K562 (cell line): ENCODE measurements around the gene YPEL4. TPM values are rescaled to one million over a fixed set of nuclear protein-coding genes. Genes with fewer than 3 reads are reported as not detected.

Source experiments
- ARID3B ChIP-seq: fragments of 250-450 bp; sonication (Bioruptor Pico); IDR thresholded peaks from 2 replicates; pipeline ENCODE4 v1.4.0; 2020; ENCODE audit warnings: borderline replicate concordance
- CBFA2T2 ChIP-seq: fragments of 450-650 bp; conservative IDR thresholded peaks from 2 replicates; pipeline ENCODE4 v1.6.1; 2017; ENCODE audit warnings: mild to moderate bottlenecking
- ID3 ChIP-seq, 2 experiments: fragments of 250-450 bp in 1 of 2; fragments of 450-650 bp in 1 of 2; sonication (Bioruptor Pico) in 1 of 2; IDR thresholded peaks; 2 replicates each; pipeline versions ENCODE4 v1.6.1 to v1.8.0; 2016 to 2021; ENCODE audit warnings: mild to moderate bottlenecking in 2 of 2, moderate library complexity in 2 of 2, missing compliant biosample characterization in 1 of 2, missing genetic modification characterization in 1 of 2
- KDM2B ChIP-seq: fragments of 250-450 bp; sonication (Bioruptor Pico); IDR thresholded peaks from 2 replicates; pipeline ENCODE4 v1.8.0; 2021; ENCODE audit warnings: mild to moderate bottlenecking, moderate library complexity
- MXI1 ChIP-seq: IDR thresholded peaks from 2 replicates; pipeline ENCODE4 v1.6.1; 2011; ENCODE audit warnings: low read depth, mild to moderate bottlenecking, improper control_type of control experiment, low read length
- PURB ChIP-seq: sonication (generic); formaldehyde crosslinking; IDR thresholded peaks from 2 replicates; pipeline ENCODE4 v1.9.0; 2021; ENCODE audit warnings: low read depth, mild to moderate bottlenecking, missing genetic modification reagents
- STAT5A ChIP-seq: IDR thresholded peaks from 2 replicates; pipeline ENCODE4 v1.6.1; 2012; ENCODE audit warnings: low read length, inconsistent platforms, borderline replicate concordance
- TAF9B ChIP-seq: fragments of 450-650 bp; IDR thresholded peaks from 2 replicates; pipeline ENCODE4 v1.6.1; 2018; ENCODE audit warnings: mild to moderate bottlenecking; ENCODE audit not compliant: partially characterized antibody
- THAP12 ChIP-seq: fragments of 250-450 bp; sonication (Bioruptor Pico); IDR thresholded peaks from 2 replicates; pipeline ENCODE4 v1.9.0; 2021; ENCODE audit warnings: mild to moderate bottlenecking, inconsistent platforms
- ZFX ChIP-seq: sonication (generic); formaldehyde crosslinking; IDR thresholded peaks from 2 replicates; pipeline ENCODE4 v1.8.0; 2022; ENCODE audit warnings: mild to moderate bottlenecking, missing genetic modification reagents, moderate library complexity
- ZNF12 ChIP-seq: sonication (generic); formaldehyde crosslinking; IDR thresholded peaks from 2 replicates; pipeline ENCODE4 v1.4.0; 2020; ENCODE audit warnings: mild to moderate bottlenecking, missing genetic modification reagents
- ZNF197 ChIP-seq: fragments of 200-800 bp; sonication (Bioruptor generic); IDR thresholded peaks from 2 replicates; pipeline ENCODE4 v1.6.1; 2016; ENCODE audit warnings: low read depth, missing genetic modification characterization, missing compliant biosample characterization
- ZNF263 ChIP-seq: sonication (generic); formaldehyde crosslinking; IDR thresholded peaks from 2 replicates; pipeline ENCODE4 v1.8.0; 2022; ENCODE audit warnings: mild to moderate bottlenecking, missing genetic modification reagents, borderline replicate concordance
- ZNF586 ChIP-seq: fragments of 450-650 bp; formaldehyde crosslinking; conservative IDR thresholded peaks from 2 replicates; pipeline ENCODE4 v1.4.0; 2020; ENCODE audit warnings: mild to moderate bottlenecking, moderate library complexity
- polyA plus RNA-seq, 8 experiments: library from polyadenylated mRNA; depleted of rRNA in 4 of 8; stranded (reverse) in 5 of 8; unstranded in 3 of 8; fragments of >200 nt; fragmentation: Nextera tagmentation in 2 of 8; fragmentation: Illumina TruSeq in 1 of 8; extraction: Ambion mirVana in 2 of 8; extraction: Trizol in 1 of 8; gene quantifications; 2 replicates each; pipeline versions ENCODE4 v1.2.1 to v1.2.3, GENCODE V29; 2011 to 2014; ENCODE audit warnings: inconsistent platforms in 1 of 8, missing spikeins in 1 of 8
- total RNA-seq, 7 experiments: library from RNA; depleted of rRNA in 6 of 7; stranded (reverse); fragments of >200 nt in 6 of 7; fragmentation: Illumina TruSeq in 2 of 7; extraction: Trizol in 2 of 7; gene quantifications; 2 replicates each; pipeline versions ENCODE4 v1.2.1 to v1.2.3, GENCODE V29; 2011 to 2021; ENCODE audit warnings: low replicate concordance in 1 of 7
- TF ChIP-seq, protein P1 (sequence below): fragments of 450-650 bp; IDR thresholded peaks from 2 replicates; pipeline ENCODE4 v1.6.1; 2017; ENCODE audit warnings: antibody characterized with exemption, mild to moderate bottlenecking
- TF ChIP-seq, protein P2 (sequence below): fragments of 450-650 bp; conservative IDR thresholded peaks from 2 replicates; pipeline ENCODE4 v1.6.1; 2016; ENCODE audit warnings: missing genetic modification characterization, low read depth, mild to moderate bottlenecking, control low read depth, missing compliant biosample characterization

YPEL4 gene
- total and polyA plus RNA-seq, 9 of the 15 experiments (the other 6 are each of a cell fraction or from before 2014, with no cell fraction given), result 0.07 to 1.4 (median 0.40) TPM; not detected in 2

DNA sequence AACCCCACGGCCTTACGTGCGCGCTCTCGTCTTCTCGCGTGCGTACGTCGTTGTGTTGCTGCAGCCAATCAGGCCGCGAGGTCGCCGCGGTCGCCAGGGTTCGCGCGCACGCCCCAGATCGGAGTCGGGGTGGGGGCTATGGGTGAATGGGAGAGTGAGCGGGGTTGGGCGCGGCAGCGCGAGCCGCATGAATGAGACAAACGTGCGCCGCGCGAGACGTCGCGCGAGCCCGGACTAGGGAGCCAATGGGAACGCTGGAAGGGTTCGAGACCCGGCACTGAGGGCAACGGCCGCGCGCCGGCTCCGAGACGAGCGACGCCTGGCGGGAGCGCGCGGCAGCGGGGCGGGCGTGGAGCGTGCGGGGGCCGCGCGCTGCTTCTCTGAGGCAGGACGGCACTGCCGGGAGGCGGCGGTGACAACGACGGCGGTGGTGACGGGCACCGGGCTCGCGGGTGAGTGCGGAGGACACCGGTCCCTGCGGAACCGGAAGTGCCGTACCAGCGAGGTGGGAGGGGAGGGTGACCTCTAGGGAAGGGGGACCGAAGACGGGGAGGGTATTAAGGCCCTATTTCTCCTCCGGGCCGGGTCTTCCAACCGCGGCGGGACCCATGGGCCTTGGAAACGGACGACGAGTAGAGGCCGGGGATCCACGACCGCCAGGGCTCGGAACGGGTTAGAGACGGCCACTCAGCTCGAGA, 18.2 kb upstream of the YPEL4 start, which contains the start of gene ZDHHC5 (continued):
- TF ChIP-seq ZNF586 (CRISPR knock-in tag), result no peak
- peak; percentile 85; the same call in 1 of the 2 replicates for TF ChIP-seq ZNF197 (CRISPR knock-in tag)
- TF ChIP-seq MXI1, result no peak
- TF ChIP-seq THAP12 (CRISPR knock-in tag), result peak; percentile 90; the same call in 1 of the 2 replicates
- TF ChIP-seq, protein P1, sequence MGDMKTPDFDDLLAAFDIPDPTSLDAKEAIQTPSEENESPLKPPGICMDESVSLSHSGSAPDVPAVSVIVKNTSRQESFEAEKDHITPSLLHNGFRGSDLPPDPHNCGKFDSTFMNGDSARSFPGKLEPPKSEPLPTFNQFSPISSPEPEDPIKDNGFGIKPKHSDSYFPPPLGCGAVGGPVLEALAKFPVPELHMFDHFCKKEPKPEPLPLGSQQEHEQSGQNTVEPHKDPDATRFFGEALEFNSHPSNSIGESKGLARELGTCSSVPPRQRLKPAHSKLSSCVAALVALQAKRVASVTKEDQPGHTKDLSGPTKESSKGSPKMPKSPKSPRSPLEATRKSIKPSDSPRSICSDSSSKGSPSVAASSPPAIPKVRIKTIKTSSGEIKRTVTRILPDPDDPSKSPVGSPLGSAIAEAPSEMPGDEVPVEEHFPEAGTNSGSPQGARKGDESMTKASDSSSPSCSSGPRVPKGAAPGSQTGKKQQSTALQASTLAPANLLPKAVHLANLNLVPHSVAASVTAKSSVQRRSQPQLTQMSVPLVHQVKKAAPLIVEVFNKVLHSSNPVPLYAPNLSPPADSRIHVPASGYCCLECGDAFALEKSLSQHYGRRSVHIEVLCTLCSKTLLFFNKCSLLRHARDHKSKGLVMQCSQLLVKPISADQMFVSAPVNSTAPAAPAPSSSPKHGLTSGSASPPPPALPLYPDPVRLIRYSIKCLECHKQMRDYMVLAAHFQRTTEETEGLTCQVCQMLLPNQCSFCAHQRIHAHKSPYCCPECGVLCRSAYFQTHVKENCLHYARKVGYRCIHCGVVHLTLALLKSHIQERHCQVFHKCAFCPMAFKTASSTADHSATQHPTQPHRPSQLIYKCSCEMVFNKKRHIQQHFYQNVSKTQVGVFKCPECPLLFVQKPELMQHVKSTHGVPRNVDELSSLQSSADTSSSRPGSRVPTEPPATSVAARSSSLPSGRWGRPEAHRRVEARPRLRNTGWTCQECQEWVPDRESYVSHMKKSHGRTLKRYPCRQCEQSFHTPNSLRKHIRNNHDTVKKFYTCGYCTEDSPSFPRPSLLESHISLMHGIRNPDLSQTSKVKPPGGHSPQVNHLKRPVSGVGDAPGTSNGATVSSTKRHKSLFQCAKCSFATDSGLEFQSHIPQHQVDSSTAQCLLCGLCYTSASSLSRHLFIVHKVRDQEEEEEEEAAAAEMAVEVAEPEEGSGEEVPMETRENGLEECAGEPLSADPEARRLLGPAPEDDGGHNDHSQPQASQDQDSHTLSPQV, result 0 out of 2 replicates have a peak, but pooled peaks have one; percentile 45
- TF ChIP-seq ZNF263, result 0 out of 2 replicates have a peak, but pooled peaks have one; percentile 13
- TF ChIP-seq STAT5A, result no peak
- TF ChIP-seq ZNF12, result 0 out of 2 replicates have a peak, but pooled peaks have one; percentile 46
- TF ChIP-seq TAF9B, result peak; percentile 28
- peak; percentile 82 for TF ChIP-seq ZFX (CRISPR knock-in tag)
- TF ChIP-seq CBFA2T2, result no peak
- TF ChIP-seq ID3 (CRISPR knock-in tag; IDR thresholded peaks at IDR 0.05), result no peak
- peak; percentile 57 for TF ChIP-seq ID3 (tag; IDR thresholded peaks at IDR 0.05)
- no peak for TF ChIP-seq KDM2B
- no peak for TF ChIP-seq PURB (CRISPR knock-in tag)
- TF ChIP-seq, protein P2, sequence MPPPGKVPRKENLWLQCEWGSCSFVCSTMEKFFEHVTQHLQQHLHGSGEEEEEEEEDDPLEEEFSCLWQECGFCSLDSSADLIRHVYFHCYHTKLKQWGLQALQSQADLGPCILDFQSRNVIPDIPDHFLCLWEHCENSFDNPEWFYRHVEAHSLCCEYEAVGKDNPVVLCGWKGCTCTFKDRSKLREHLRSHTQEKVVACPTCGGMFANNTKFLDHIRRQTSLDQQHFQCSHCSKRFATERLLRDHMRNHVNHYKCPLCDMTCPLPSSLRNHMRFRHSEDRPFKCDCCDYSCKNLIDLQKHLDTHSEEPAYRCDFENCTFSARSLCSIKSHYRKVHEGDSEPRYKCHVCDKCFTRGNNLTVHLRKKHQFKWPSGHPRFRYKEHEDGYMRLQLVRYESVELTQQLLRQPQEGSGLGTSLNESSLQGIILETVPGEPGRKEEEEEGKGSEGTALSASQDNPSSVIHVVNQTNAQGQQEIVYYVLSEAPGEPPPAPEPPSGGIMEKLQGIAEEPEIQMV, result no peak
- TF ChIP-seq ARID3B (CRISPR knock-in tag), result no peak
